ENCODE measurements around the gene SLC23A2.
"Not testable (repeated sequence)": the region's sequence is repeated elsewhere in the genome, so short reads cannot be mapped to it uniquely, and the experiment has no call there.

The SLC23A2 gene

GRCh38 chr20:4881006-4881730 lies 120.1 kb downstream of the SLC23A2 start:
- ChIA-PET CTCF (interaction anchor here (0.6 kb wide), 1 partner anchor 55 kb away, joined by 3 read pairs; no protein-coding TSS in a partner anchor), POLR2A (no interaction called here)
- no peak for TF ChIP-seq SP1 (IDR thresholded peaks at IDR 0.05)
- TF ChIP-seq CTBP1 (IDR thresholded peaks at IDR 0.05; ENCODE audit: borderline replicate concordance): no peak
- TF ChIP-seq HDGF (IDR thresholded peaks at IDR 0.05; ENCODE audit: borderline replicate concordance): no peak
- no peak for TF ChIP-seq ARNT (IDR thresholded peaks at IDR 0.05)
- TF ChIP-seq FOXK2 (IDR thresholded peaks at IDR 0.05): no peak
- no peak for TF ChIP-seq FOXM1 (IDR thresholded peaks at IDR 0.05; ENCODE audit: borderline replicate concordance)
- TF ChIP-seq TARDBP (IDR thresholded peaks at IDR 0.05): no peak
- TF ChIP-seq SUZ12 (IDR thresholded peaks at IDR 0.05): no peak
- no peak for TF ChIP-seq PKNOX1 (IDR thresholded peaks at IDR 0.05)
- no peak for TF ChIP-seq FOXA1 (IDR thresholded peaks at IDR 0.05)
- TF ChIP-seq NFRKB (IDR thresholded peaks at IDR 0.05): no peak
- no peak for TF ChIP-seq L3MBTL2 (conservative IDR thresholded peaks at IDR 0.05)
- TF ChIP-seq BHLHE40 (IDR thresholded peaks at IDR 0.05; ENCODE audit: borderline replicate concordance): no peak
- no peak for TF ChIP-seq ZNF384 (IDR thresholded peaks at IDR 0.05)
- no peak for TF ChIP-seq ELF4 (IDR thresholded peaks at IDR 0.05)
- TF ChIP-seq LEF1 (IDR thresholded peaks at IDR 0.05; ENCODE audit: borderline replicate concordance): no peak
- DNase-seq (ENCODE audit: extremely low spot score): no peak

- no peak for DNase-seq (ENCODE audit: extremely low spot score)
- POLR2A ChIA-PET: no interaction called here
- CTCF ChIA-PET: no interaction called here
- TF ChIP-seq SP1 (IDR thresholded peaks at IDR 0.05) (no peak), LEF1 (IDR thresholded peaks at IDR 0.05; ENCODE audit: borderline replicate concordance) (no peak), NFRKB (IDR thresholded peaks at IDR 0.05) (no peak), ARNT (IDR thresholded peaks at IDR 0.05) (no peak), SUZ12 (IDR thresholded peaks at IDR 0.05) (no peak), ELF4 (IDR thresholded peaks at IDR 0.05) (no peak), FOXA1 (IDR thresholded peaks at IDR 0.05) (no peak), TARDBP (IDR thresholded peaks at IDR 0.05) (no peak), ZNF384 (IDR thresholded peaks at IDR 0.05) (no peak), BHLHE40 (IDR thresholded peaks at IDR 0.05; ENCODE audit: borderline replicate concordance) (no peak), FOXM1 (IDR thresholded peaks at IDR 0.05; ENCODE audit: borderline replicate concordance) (no peak), CTBP1 (IDR thresholded peaks at IDR 0.05; ENCODE audit: borderline replicate concordance) (no peak), FOXK2 (IDR thresholded peaks at IDR 0.05) (no peak), HDGF (IDR thresholded peaks at IDR 0.05; ENCODE audit: borderline replicate concordance) (no peak), L3MBTL2 (conservative IDR thresholded peaks at IDR 0.05) (no peak), PKNOX1 (IDR thresholded peaks at IDR 0.05) (no peak)
Observed at GRCh38 chr20:4880051-4880450, 121.3 kb downstream of the SLC23A2 start.

GRCh38 chr20:4878099-4878498 lies 123.2 kb downstream of the SLC23A2 start:
- POLR2A ChIA-PET; DNase-seq (ENCODE audit: extremely low spot score); CTCF ChIA-PET: not testable (repeated sequence)

GRCh38 chr20:4876731-4877130 lies 124.6 kb downstream of the SLC23A2 start:
- no peak for TF ChIP-seq ELF4 (IDR thresholded peaks at IDR 0.05)
- no peak for TF ChIP-seq FOXA1 (IDR thresholded peaks at IDR 0.05)
- TF ChIP-seq BHLHE40 (IDR thresholded peaks at IDR 0.05; ENCODE audit: borderline replicate concordance): no peak
- no peak for TF ChIP-seq ZNF384 (IDR thresholded peaks at IDR 0.05)
- no peak for TF ChIP-seq FOXK2 (IDR thresholded peaks at IDR 0.05)
- no peak for TF ChIP-seq LEF1 (IDR thresholded peaks at IDR 0.05; ENCODE audit: borderline replicate concordance)
- TF ChIP-seq HDGF (IDR thresholded peaks at IDR 0.05; ENCODE audit: borderline replicate concordance): no peak
- TF ChIP-seq PKNOX1 (IDR thresholded peaks at IDR 0.05): no peak
- no peak for TF ChIP-seq ARNT (IDR thresholded peaks at IDR 0.05)
- no peak for TF ChIP-seq SP1 (IDR thresholded peaks at IDR 0.05)
- no peak for TF ChIP-seq SUZ12 (IDR thresholded peaks at IDR 0.05)
- TF ChIP-seq CTBP1 (IDR thresholded peaks at IDR 0.05; ENCODE audit: borderline replicate concordance): no peak
- no peak for TF ChIP-seq TARDBP (IDR thresholded peaks at IDR 0.05)
- TF ChIP-seq NFRKB (IDR thresholded peaks at IDR 0.05): no peak
- DNase-seq (ENCODE audit: extremely low spot score): no peak
- CTCF ChIA-PET: no interaction called here
- POLR2A ChIA-PET: no interaction called here

- TF ChIP-seq NFRKB (IDR thresholded peaks at IDR 0.05) (no peak), HDGF (IDR thresholded peaks at IDR 0.05; ENCODE audit: borderline replicate concordance) (no peak)
- POLR2A ChIA-PET: no interaction called here
- CTCF ChIA-PET: no interaction called here
- DNase-seq (ENCODE audit: extremely low spot score): no peak
Observed at GRCh38 chr20:4876301-4876700, 125.0 kb downstream of the SLC23A2 start.

- CTCF ChIA-PET: interaction anchor here (0.6 kb wide), 1 partner anchor 18 kb away, joined by 4 read pairs; no protein-coding TSS in a partner anchor
- DNase-seq (ENCODE audit: extremely low spot score): no peak
- POLR2A ChIA-PET: no interaction called here
- no peak for TF ChIP-seq HDGF (IDR thresholded peaks at IDR 0.05; ENCODE audit: borderline replicate concordance)
- no peak for TF ChIP-seq FOXM1 (IDR thresholded peaks at IDR 0.05; ENCODE audit: borderline replicate concordance)
- no peak for TF ChIP-seq PKNOX1 (IDR thresholded peaks at IDR 0.05)
- no peak for TF ChIP-seq FOXK2 (IDR thresholded peaks at IDR 0.05)
- no peak for TF ChIP-seq L3MBTL2 (conservative IDR thresholded peaks at IDR 0.05)
- TF ChIP-seq BHLHE40 (IDR thresholded peaks at IDR 0.05; ENCODE audit: borderline replicate concordance): no peak
- no peak for TF ChIP-seq ARNT (IDR thresholded peaks at IDR 0.05)
- TF ChIP-seq SP1 (IDR thresholded peaks at IDR 0.05): no peak
- no peak for TF ChIP-seq TARDBP (IDR thresholded peaks at IDR 0.05)
- no peak for TF ChIP-seq LEF1 (IDR thresholded peaks at IDR 0.05; ENCODE audit: borderline replicate concordance)
- TF ChIP-seq SUZ12 (IDR thresholded peaks at IDR 0.05): no peak
- no peak for TF ChIP-seq ZNF384 (IDR thresholded peaks at IDR 0.05)
- no peak for TF ChIP-seq NFRKB (IDR thresholded peaks at IDR 0.05)
- no peak for TF ChIP-seq FOXA1 (IDR thresholded peaks at IDR 0.05)
- TF ChIP-seq ELF4 (IDR thresholded peaks at IDR 0.05): no peak
- TF ChIP-seq CTBP1 (IDR thresholded peaks at IDR 0.05; ENCODE audit: borderline replicate concordance): no peak
Observed at GRCh38 chr20:4875578-4876067, 125.7 kb downstream of the SLC23A2 start.
